GM21529 (cell line): ENCODE data around the gene FMNL2.
A peak's percentile ranks its signal among the peaks of the same experiment; 100 is the strongest.

Experiments
- ATAC-seq: cut with Tn5 transposase; IDR thresholded peaks from one replicate; pipeline ENCODE4 v1.9.1; 2021; ENCODE audit not compliant: unreplicated experiment

Gene FMNL2

DNA sequence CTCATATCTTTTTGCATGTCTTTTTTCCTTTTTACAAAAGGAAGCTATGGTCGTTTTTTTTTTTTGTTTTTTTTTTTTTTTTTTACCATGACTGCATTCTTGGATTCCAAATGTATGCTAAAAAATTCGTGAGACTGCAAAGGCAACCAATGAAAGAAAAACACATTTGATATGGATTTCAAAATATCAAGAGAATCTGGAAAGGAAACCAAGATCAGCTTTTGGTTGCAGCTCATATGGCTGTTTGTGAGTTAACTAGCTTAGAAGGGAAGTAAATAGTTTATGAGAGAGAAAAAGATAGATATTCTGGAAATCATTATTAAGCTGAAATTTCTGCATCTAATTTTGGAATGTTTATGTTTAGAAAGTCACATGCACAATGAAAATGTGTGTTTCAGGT, 272.0 kb downstream of the FMNL2 start:
- no peak for ATAC-seq

- ATAC-seq: no peak
Measured at GRCh38 chr2:152607793-152608300, 272.9 kb downstream of the FMNL2 start.

- ATAC-seq: no peak
Measured at GRCh38 chr2:152609154-152609553, 274.2 kb downstream of the FMNL2 start.

DNA sequence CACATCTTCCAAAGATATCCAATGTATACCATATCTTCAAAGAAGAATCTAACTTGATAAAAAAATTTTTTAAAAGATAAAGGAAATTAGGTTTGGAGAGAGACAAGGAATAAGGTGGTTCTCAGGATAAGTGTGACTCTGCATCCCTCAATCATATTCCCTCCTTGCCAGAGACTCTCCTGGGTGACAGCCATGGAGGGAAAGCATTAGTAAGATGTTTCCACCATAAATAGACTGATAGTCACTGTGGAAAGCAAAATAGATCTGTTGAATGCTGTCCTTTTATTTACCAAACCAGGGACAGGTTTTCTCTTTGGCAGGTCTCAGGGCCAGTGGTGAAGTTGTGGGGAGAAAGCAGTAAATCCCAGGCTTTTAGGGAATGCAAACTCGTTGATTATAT, 274.7 kb downstream of the FMNL2 start:
- ATAC-seq: no peak

GRCh38 chr2:152611458-152612231, 276.7 kb downstream of the FMNL2 start:
- ATAC-seq: peak; percentile 81

GRCh38 chr2:152613235-152613634, 278.3 kb downstream of the FMNL2 start:
- ATAC-seq: peak; percentile 47

GRCh38 chr2:152615177-152615576, 280.2 kb downstream of the FMNL2 start:
- ATAC-seq: no peak

- no peak for ATAC-seq
Measured at GRCh38 chr2:152617456-152618192, 282.6 kb downstream of the FMNL2 start.

- ATAC-seq: no peak
Measured at GRCh38 chr2:152618193-152618564, 283.2 kb downstream of the FMNL2 start.

- ATAC-seq: no peak
Measured at GRCh38 chr2:152620208-152620607, 285.2 kb downstream of the FMNL2 start.

GRCh38 chr2:152620985-152621384, 286.0 kb downstream of the FMNL2 start:
- ATAC-seq: no peak

DNA sequence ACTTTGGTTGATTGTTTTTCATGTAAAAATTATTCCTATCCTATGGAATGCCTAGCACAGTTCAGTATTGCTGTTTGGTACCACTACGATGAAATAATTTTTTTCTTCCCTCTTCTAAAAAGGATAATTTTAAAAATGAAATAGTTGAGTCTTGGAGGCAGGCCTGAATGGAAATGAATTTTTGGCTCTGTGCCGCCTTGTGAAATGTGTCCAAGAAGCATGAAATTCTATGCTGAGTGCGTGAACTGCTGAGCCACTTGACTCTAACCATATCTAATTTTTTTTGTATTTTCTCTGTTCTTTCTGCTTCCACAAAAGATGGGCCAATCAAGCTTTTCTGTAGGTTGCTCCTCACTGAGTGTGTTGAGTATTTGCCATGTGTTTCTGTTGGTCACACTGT, 287.2 kb downstream of the FMNL2 start:
- no peak for ATAC-seq

- ATAC-seq: no peak
Measured at GRCh38 chr2:152623076-152623740, 288.2 kb downstream of the FMNL2 start.

DNA sequence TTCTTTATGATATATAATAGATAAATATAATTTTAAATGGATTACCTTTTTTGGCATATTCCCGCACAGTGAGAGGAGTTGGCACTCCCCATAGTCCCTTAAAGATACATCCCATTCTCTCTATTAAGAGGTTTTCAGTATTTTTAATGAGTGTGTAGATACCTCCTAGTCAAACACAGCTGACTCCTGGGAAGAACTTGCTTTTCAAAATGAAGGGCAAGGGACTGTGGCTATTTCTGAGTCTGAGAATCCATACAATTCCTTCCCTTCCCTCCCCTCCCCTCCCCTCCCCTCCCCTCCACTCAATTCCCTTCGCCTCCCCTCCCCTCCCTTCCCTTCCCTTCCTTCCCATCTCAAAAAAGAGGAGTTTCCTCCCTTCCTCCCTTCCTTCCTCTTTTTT, 288.8 kb downstream of the FMNL2 start:
- ATAC-seq: no peak

GRCh38 chr2:152624805-152625204, 289.8 kb downstream of the FMNL2 start:
- no peak for ATAC-seq

- no peak for ATAC-seq
Measured at GRCh38 chr2:152626911-152627339, 292.0 kb downstream of the FMNL2 start.

DNA sequence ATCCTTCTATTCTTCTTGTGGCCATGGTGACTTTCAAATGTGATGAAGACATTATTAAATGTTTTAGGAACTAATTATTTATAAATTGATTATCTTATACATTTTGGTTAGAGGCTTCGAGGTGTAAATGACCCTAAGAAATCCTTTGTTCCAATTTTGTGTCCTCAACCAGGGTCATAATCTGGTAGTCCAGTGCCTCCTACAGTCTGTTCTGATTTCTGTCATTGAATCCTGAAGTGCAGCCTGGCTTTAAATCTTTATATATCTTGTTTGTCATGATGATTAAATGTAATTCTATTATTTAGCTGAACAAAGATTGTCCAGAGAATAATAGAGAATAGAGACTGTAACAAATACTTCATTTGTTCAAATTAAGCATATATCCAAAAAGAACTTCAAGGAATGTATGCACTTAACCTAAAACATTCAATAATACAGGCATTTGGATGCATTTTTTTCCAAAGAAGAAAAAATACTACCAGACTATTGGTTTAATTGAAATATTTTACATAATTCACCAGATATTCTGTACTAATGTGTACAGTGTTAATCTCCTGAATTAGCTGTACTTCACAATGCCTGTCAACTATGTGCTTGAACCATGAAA, 292.5 kb downstream of the FMNL2 start:
- no peak for ATAC-seq

- ATAC-seq: no peak
Measured at GRCh38 chr2:152629202-152629601, 294.2 kb downstream of the FMNL2 start.

GRCh38 chr2:152630466-152630865, 295.5 kb downstream of the FMNL2 start:
- ATAC-seq: no peak

GRCh38 chr2:152632736-152633135, 297.8 kb downstream of the FMNL2 start:
- no peak for ATAC-seq

DNA sequence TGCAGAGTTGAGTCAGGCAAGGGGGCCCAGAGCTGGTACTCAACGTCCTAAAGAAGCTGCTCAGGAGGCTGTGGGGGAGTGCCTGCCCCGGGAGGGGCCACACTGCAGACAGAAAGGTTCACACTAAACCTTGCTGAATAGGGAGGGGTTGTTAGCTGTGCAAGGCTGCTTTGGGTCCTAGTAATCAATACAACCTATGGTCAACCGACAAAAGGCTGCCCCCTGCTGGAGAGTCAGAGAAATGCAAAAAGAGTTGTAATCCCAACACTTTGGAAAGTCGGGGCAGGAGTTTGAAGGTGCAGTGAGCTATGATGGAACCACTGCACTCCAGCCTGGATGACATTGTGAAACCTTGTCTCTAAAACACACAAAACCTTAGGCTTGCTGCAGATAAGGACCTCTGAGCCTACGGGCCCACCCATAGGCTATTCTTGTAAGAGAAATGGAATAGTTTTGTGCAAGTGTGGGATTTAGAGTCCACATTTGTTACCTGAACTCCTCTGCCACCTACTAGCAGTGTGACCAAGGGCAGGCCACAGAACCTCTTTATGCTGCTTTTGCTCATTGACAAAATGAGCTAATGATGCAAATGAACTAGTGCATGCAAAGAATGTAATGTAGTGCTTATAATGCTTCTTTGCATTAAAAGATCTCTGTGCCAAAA, 300.8 kb downstream of the FMNL2 start:
- ATAC-seq: peak; percentile 72
